GM11168 (cell line): ENCODE data around the gene ATP6V1G1.

Experiments used
- in situ Hi-C: fragments of 300-500 bp; cut with MboI; formaldehyde crosslinking; loops from one replicate; pipeline ENCODE4 v1.12.0; 2022; ENCODE audit warnings: low sequenced_read_pairs; ENCODE audit not compliant: unreplicated experiment

The ATP6V1G1 gene, protein sequence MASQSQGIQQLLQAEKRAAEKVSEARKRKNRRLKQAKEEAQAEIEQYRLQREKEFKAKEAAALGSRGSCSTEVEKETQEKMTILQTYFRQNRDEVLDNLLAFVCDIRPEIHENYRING

GRCh38 chr9:114587345-114588202, at the start of gene ATP6V1G1:
Gene ATP6V1G1, plus strand, starts transcription at chr9:114587769. Its CDS starts 70 bp downstream, at chr9:114587839.
- in situ Hi-C loops: no loop called here

DNA sequence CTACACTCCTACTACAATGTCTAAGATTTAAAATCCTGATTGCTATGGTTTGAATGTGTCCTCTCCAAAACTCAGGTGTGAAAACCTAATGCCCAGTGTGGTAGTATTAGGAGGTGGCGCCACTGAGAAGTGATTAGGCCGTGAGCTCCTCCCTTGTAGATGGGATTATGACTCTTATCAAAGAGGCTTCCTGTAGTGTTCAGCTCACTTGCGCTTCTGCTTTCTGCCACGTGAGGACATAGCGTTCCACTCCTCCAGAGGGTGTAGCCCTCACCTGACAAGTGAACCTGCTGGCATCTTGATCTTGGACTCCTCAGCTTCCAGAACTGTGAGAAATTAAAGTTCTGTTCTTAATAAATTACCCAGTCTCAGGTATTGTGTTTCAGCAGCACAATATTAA, 49.3 kb upstream of the ATP6V1G1 start:
- in situ Hi-C loops: no loop called here

GRCh38 chr9:114539701-114540380, 47.7 kb upstream of the ATP6V1G1 start:
- in situ Hi-C loops: no loop called here

DNA sequence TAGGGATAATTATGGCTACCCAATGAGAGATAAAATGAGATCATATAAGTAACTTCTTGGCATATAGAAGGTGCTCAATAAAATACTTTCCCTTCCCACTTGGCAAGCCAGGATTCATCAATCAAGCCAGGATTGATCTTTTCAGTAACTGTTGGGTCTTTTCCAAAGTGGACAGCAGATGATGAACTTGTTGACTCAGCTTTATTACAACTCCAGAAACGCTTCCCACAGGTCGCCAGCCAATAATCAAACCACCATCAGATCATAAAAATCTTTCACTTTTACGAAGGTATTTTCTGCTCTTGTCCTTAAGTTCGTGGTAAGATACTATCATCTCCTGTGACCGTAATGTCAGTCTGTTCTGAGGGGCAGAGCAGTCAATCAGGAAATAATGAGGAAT, 42.5 kb upstream of the ATP6V1G1 start:
- in situ Hi-C loops: no loop called here

DNA sequence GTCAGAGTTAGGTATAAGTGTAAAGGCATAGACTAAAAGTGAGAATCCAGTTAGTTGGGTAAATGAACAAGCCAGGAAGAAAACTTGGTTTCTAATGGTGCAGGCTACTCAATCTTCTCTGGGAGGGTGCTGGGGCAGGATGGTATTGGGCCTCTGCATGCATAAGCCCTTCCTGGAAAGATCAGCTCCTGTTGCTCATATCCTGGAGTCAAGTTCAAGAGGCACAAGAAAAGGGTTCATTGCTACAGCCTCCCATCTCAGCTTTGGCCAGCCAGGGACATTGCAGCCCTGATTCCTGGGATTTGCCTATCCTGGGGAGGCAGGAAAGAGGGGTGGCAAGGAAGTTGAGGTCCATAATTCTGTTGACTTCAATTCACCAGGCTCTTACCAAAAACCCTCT, 40.7 kb upstream of the ATP6V1G1 start:
- in situ Hi-C loops: no loop called here

DNA sequence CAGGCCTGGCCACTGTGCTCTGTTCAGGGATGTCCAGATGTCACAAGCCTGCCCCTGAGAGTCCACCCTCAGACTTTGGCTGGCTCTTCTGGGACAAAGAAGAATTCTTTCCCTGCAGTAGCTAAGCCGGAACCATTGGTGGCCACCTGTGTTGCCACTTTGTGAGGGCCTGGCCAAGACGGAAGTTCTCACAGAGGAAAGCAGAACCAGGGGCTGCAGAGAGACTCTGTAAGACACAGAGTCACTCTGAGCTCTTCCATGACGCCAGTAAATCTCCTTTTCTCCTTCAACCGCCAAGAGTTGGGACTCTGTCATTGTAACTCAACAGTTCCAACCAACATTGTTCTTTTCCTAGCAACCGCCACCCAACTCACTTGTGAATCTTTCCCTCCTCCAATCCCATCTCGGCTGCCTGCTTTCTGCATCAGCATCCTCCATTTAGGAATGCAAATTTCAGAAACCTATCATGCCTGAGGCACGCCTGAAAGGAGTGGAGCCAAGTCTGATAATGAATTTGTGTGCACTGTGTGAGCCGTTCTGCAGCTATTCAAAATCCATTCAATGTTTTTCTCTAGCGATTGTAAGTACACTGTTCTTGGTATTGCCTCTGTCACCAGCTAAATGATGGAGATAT, 37.8 kb upstream of the ATP6V1G1 start:
- in situ Hi-C loops: no loop called here

- in situ Hi-C loops: no loop called here
These were observed 35.6 kb upstream of the ATP6V1G1 start for GRCh38 chr9:114551750-114552685.

DNA sequence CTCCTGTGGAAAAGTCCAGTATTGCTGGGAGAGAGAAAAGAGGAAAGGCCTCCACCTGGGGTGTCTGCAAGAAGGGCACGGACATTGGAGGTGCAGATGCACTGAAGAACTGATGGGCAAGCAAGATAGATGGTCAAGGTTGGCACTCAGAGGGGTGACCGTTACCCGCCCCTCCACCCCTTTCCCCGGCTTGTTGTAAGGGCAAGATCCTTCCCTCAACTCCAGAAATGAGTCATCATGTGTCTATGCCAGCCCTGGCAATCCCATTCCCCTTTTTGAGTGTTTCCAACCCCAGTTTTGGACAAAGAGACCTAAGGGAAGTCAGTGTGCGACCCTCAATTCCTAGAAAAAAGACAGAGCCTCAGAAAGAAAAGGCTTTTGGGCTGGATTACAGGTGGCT, 34.9 kb upstream of the ATP6V1G1 start:
- in situ Hi-C loops: no loop called here

DNA sequence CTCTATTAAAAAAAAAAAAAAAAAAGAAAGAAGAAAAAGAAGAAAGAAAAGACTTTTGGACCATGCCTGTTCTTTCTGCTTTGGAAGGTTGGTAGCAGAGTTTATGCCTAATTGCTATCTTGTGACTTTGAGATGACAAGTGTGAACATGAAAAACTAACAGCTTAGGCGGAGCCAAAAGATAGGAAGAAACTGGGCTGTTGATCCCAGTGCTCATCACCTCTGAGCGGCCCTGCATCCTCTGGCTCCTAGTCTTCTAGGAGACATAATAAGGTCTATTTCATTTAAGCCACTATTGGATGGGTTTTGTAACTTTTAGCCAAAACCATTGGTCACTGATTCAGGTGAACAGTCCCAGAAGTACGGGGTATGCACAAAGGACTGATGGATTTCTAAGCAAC, 34.4 kb upstream of the ATP6V1G1 start:
- in situ Hi-C loops: no loop called here

DNA sequence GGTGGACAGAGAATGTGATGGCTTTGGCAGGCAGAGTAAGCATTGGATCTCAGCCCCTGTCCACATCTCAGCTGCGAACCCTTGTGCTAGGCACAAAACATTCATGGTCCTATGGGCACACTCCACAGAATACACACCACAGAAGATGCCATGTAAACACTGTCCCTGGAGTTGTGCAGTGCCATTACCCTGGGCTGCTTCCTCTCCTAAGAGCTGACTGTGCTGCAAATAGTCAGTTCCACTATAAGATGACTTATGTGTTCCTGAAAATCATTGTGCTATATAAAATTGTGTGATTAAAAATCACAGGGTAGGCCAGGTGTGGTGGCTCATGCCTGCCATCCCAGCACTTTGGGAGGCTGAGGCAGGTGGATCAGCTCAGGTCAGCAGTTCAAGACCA, 31.9 kb upstream of the ATP6V1G1 start:
- in situ Hi-C loops: no loop called here

- in situ Hi-C loops: no loop called here
These were observed 29.4 kb upstream of the ATP6V1G1 start for GRCh38 chr9:114558027-114558675.

GRCh38 chr9:114559830-114560513, 27.6 kb upstream of the ATP6V1G1 start:
- in situ Hi-C loops: no loop called here

DNA sequence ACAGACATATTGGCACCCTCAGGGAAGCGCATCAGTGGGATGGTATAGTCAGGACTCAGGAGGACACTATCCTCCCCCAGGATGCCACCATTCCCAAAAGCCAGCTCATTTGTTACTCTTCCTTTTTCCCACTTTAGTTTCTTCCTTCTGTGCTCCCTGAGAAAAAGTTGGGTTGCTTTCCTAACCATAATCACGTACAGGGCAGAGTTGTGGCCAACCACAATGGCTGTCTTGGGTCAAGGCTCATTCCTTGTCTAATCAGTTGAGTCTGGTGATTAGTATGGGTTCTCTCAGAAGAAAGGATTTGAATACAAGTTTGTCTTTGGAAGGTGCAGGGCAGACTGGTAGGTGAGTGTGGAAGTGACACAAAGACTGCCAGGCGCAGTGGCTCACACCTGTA, 26.6 kb upstream of the ATP6V1G1 start:
- in situ Hi-C loops: no loop called here

GRCh38 chr9:114561771-114562170, 25.8 kb upstream of the ATP6V1G1 start:
- in situ Hi-C loops: no loop called here

- in situ Hi-C loops: no loop called here
These were observed 22.4 kb upstream of the ATP6V1G1 start for GRCh38 chr9:114565204-114565603.

- in situ Hi-C loops: no loop called here
These were observed 16.8 kb upstream of the ATP6V1G1 start for GRCh38 chr9:114570742-114571141.

DNA sequence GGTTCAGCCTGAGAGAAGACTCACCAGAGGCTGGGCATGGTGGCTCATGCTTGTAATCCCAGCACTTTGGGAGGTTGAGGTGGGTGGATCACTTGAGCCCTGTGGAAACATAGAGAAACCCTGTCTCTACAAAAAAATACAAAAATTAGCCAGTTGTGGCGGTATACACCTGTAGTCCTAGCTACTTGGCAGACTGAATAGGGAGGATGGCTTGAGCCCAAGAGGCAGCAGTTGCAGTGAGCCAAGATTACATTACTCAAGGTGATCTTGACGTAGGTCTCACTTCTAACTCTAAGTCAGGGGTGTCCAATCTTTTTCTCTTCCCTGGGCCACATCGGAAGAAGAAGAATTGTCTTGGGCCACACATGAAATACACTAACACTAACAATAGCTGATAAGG, 16.2 kb upstream of the ATP6V1G1 start:
- in situ Hi-C loops: no loop called here

- in situ Hi-C loops: no loop called here
These were observed 15.4 kb upstream of the ATP6V1G1 start for GRCh38 chr9:114572199-114572598.

GRCh38 chr9:114574438-114574837, 13.1 kb upstream of the ATP6V1G1 start:
- in situ Hi-C loops: no loop called here
